ENCODE data around the gene EGFL7. TPM values are rescaled to one million over a fixed set of nuclear protein-coding genes. Genes with fewer than 3 reads are reported as not detected.

The EGFL7 gene
- total RNA-seq, 1 experiment from 2014 or later: 53.1 TPM

GRCh38 chr9:136645352-136645902, 17.3 kb upstream of the EGFL7 start:
- no TSS peak for BruUV-seq (replicated peaks)

DNA sequence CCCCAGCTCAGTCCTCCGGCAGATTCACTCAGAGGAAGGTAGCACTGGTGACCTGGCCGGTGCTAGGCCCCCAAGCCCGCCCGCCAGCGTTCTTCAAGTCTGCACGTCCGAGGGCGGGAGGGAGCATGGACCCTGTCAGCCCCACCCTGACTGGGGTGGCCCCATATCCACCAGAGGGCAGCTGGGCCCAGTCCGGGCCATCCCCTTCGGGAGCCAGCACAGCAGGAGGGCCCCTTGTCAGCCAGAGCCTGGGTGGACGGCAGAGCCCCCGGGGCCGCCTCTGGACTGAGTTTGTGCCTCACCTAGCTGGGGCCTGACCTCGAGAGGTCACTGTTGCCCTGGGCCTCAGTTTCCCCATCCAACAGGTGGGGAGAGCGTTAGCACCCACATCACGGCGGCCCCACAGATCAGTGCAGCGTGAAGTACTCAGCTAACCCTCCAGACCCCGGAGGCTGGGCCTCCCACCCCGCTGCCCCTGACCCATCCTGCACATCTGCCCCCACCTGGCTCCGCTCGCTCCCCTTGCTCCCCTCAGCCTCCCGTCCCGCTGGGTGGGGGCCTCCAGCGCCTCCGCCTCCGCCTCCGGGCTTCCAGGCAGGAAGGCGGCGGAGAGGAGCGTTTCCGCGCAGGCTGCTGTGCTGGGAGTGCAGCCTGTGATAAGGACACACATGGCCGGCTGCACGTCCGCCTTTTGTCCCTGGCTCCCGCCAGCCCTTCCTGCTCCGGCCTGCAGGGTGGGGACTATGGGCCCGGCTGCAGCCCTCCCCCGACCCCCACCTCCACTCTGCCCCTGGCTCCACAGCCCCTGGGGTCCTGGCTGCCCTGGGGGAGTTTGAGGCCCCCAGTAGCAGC, 16.6 kb upstream of the EGFL7 start:
- Histone ChIP-seq H2AFZ (no peak overlapping the region), H4K20me1 (ENCODE audit: insufficient read depth) (no peaks in the 10 kb centered on the region), H3K36me3 (ENCODE audit: low read depth) (no peaks in the 10 kb centered on the region), H3K79me2 (ENCODE audit: low read depth) (no peaks in the 10 kb centered on the region), H3K4me1 (replicated peaks; ENCODE audit: insufficient read depth) (peaks cover 16% of the 10 kb centered on the region), H3F3A (ENCODE audit: insufficient read depth, low read depth) (0 out of 2 replicates have a peak, but pooled peaks cover 5% of the 10 kb centered on the region), H3K4me2 (no peak overlapping the region), H3K4me3 (no peak overlapping the region), H3K27me3 (ENCODE audit: insufficient read depth, low read depth) (no peaks in the 10 kb centered on the region), H3K27ac (no peak overlapping the region), H3K9me2 (ENCODE audit: insufficient read depth) (no peaks in the 10 kb centered on the region), H3K9me3 (ENCODE audit: insufficient read depth, low read depth) (no peaks in the 10 kb centered on the region)
- intact Hi-C loops (cut with micrococcal nuclease; ENCODE audit: unreplicated experiment): loop anchor here (2.0 kb wide), 1 partner anchor 49 kb away; no protein-coding TSS in a partner anchor
- TF ChIP-seq, protein P1, sequence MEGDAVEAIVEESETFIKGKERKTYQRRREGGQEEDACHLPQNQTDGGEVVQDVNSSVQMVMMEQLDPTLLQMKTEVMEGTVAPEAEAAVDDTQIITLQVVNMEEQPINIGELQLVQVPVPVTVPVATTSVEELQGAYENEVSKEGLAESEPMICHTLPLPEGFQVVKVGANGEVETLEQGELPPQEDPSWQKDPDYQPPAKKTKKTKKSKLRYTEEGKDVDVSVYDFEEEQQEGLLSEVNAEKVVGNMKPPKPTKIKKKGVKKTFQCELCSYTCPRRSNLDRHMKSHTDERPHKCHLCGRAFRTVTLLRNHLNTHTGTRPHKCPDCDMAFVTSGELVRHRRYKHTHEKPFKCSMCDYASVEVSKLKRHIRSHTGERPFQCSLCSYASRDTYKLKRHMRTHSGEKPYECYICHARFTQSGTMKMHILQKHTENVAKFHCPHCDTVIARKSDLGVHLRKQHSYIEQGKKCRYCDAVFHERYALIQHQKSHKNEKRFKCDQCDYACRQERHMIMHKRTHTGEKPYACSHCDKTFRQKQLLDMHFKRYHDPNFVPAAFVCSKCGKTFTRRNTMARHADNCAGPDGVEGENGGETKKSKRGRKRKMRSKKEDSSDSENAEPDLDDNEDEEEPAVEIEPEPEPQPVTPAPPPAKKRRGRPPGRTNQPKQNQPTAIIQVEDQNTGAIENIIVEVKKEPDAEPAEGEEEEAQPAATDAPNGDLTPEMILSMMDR (conservative IDR thresholded peaks at IDR 0.05): no peak
- no peak for TF ChIP-seq EZH2 (IDR thresholded peaks at IDR 0.05; ENCODE audit: low read depth)
- CTCF ChIA-PET: interaction anchor here (0.6 kb wide), 1 partner anchor 221 kb away, joined by 3 read pairs; no protein-coding TSS in a partner anchor
- POLR2A ChIA-PET (ENCODE audit: unreplicated experiment): no interaction called here
- no TSS peak for BruUV-seq (replicated peaks)
- DNase-seq: no peak

More at GRCh38 chr9:136645352-136645902, 17.3 kb upstream of the EGFL7 start:
- Histone ChIP-seq H4K20me1 (ENCODE audit: insufficient read depth) (no peaks in the 10 kb centered on the region), H3K9me3 (ENCODE audit: insufficient read depth, low read depth) (no peaks in the 10 kb centered on the region), H3K4me1 (replicated peaks; ENCODE audit: insufficient read depth) (peaks cover 16% of the 10 kb centered on the region), H2AFZ (no peak overlapping the region), H3K79me2 (ENCODE audit: low read depth) (no peaks in the 10 kb centered on the region), H3K9me2 (ENCODE audit: insufficient read depth) (no peaks in the 10 kb centered on the region), H3K4me3 (no peak overlapping the region), H3K27ac (no peak overlapping the region), H3K36me3 (ENCODE audit: low read depth) (no peaks in the 10 kb centered on the region), H3F3A (ENCODE audit: insufficient read depth, low read depth) (0 out of 2 replicates have a peak, but pooled peaks cover 5% of the 10 kb centered on the region), H3K4me2 (peak overlapping the region; percentile 85; the same call in 1 of the 2 replicates), H3K27me3 (ENCODE audit: insufficient read depth, low read depth) (no peaks in the 10 kb centered on the region)
- CTCF ChIA-PET: interaction anchor here (0.6 kb wide), 2 partner anchors 220 to 333 kb away, joined by 3 to 7 read pairs; no protein-coding TSS in a partner anchor
- TF ChIP-seq, protein P1 (conservative IDR thresholded peaks at IDR 0.05): no peak
- TF ChIP-seq EZH2 (IDR thresholded peaks at IDR 0.05; ENCODE audit: low read depth): no peak
- intact Hi-C loops (cut with micrococcal nuclease; ENCODE audit: unreplicated experiment): loop anchor here (2.0 kb wide), 1 partner anchor 49 kb away; no protein-coding TSS in a partner anchor
- DNase-seq: no peak
- POLR2A ChIA-PET (ENCODE audit: unreplicated experiment): no interaction called here

DNA sequence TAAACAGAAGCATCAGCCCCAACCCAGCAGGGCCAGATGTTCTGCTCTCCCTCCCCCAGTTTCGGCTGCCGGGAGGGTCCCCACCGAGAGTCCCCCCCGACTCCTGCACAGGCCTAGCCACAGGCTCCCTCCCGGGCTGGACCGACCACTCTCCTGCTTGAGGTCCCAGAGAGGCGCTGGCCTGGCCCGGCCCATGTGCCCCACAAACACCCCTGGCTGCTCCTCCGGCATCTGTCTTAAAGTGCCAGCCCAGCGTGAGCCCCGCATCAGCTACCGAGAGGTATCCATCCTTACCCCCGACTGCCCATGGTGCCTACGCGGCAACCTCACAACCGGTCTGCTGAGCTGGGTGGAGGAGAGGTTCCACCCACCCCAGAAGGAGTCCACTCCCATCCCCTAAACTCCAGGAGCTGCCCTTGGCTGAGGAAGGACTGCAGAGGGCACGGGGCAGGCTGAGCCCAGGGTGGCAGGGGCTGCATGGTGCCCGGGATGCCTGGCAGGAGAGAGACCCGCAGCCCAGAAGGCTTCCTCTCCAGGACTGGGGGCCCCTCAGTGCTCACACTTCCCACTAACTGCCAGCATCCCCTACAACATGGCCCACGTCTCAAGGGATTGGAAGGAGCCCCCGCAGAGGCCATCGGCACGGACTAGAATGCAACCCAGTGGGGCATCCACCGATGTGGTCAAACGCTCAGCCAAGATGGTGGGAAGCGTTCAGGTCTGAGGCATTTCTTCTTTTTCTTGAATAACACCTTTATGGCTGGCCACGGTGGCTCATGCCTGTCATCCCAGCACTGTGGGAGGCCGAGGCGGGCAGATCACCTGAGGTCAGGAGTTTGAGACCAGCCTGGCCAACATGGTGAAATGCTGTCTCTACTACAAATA, 15.6 kb upstream of the EGFL7 start:
- no peak for DNase-seq
- Histone ChIP-seq H3K27ac (no peak overlapping the region), H3K4me3 (no peak overlapping the region), H3K9me2 (ENCODE audit: insufficient read depth) (no peaks in the 10 kb centered on the region), H4K20me1 (ENCODE audit: insufficient read depth) (no peaks in the 10 kb centered on the region), H3K4me1 (replicated peaks; ENCODE audit: insufficient read depth) (peaks cover 16% of the 10 kb centered on the region), H3F3A (ENCODE audit: insufficient read depth, low read depth) (0 out of 2 replicates have a peak, but pooled peaks cover 5% of the 10 kb centered on the region), H3K36me3 (ENCODE audit: low read depth) (no peaks in the 10 kb centered on the region), H3K4me2 (no peak overlapping the region), H3K79me2 (ENCODE audit: low read depth) (no peaks in the 10 kb centered on the region), H2AFZ (no peak overlapping the region), H3K27me3 (ENCODE audit: insufficient read depth, low read depth) (no peaks in the 10 kb centered on the region), H3K9me3 (ENCODE audit: insufficient read depth, low read depth) (no peaks in the 10 kb centered on the region)
- ChIA-PET CTCF (interaction anchor here (0.6 kb wide), 1 partner anchor 20 kb away, joined by 11 read pairs; no protein-coding TSS in a partner anchor), POLR2A (ENCODE audit: unreplicated experiment) (no interaction called here)
- no peak for TF ChIP-seq EZH2 (IDR thresholded peaks at IDR 0.05; ENCODE audit: low read depth)
- TF ChIP-seq, protein P1 (conservative IDR thresholded peaks at IDR 0.05): no peak
- intact Hi-C loops (cut with micrococcal nuclease; ENCODE audit: unreplicated experiment): no loop called here
- BruUV-seq (replicated peaks): no TSS peak
